GM18511 (cell line): Measurements from ENCODE around the gene CLDN10.
A peak's percentile ranks its signal among the peaks of the same experiment; 100 is the strongest.
"Not testable (repeated sequence)": the region's sequence is repeated elsewhere in the genome, so short reads cannot be mapped to it uniquely, and the experiment has no call there.

ENCODE experiments used
- ATAC-seq: cut with Tn5 transposase; IDR thresholded peaks from one replicate; pipeline ENCODE4 v1.9.1; 2021; ENCODE audit warnings: mild to moderate bottlenecking, moderate library complexity; ENCODE audit not compliant: unreplicated experiment

CLDN10 gene, protein sequence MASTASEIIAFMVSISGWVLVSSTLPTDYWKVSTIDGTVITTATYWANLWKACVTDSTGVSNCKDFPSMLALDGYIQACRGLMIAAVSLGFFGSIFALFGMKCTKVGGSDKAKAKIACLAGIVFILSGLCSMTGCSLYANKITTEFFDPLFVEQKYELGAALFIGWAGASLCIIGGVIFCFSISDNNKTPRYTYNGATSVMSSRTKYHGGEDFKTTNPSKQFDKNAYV

DNA sequence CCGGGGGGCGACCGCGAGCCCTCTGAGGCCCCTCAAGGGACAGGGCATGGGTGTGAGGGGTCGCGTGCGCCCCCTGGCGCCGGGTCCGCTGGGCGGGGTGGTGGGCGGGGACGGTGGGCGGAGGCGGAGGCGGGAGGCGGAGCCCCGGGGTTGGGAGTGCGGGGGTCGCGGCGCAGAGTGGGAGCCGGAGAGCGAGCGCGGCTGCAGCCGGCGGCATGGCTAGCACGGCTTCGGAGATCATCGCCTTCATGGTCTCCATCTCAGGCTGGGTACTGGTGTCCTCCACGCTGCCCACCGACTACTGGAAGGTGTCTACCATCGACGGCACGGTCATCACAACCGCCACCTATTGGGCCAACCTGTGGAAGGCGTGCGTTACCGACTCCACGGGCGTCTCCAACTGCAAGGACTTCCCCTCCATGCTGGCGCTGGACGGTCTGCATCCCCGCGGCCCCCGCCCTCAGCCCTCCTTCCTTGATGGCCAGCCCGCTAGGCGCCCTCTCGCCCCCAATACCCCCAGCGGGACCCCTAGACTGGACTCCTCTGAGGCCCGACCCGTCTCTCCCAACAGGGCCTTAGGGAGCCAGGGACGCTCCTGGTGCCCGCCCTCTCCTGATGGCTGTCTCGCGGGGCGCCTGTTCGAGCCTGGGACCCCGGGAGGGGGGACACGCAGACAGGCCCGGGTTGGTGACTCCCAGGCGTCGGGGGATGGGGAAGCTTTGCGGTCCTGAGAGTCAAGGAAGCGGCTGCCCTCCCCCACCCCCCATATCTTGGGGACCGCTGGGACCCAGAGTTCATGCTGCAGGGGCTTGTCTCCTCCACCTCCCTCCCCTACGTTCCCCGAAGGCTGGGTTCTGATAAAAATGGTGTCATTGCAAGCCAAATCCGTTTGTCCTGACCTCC is at the start of gene CLDN10:
TSS of gene CLDN10 (plus strand) at position 182 of the 903 bp plus-strand sequence. CDS start at position 216, 34 bp downstream.
- no peak for ATAC-seq

DNA sequence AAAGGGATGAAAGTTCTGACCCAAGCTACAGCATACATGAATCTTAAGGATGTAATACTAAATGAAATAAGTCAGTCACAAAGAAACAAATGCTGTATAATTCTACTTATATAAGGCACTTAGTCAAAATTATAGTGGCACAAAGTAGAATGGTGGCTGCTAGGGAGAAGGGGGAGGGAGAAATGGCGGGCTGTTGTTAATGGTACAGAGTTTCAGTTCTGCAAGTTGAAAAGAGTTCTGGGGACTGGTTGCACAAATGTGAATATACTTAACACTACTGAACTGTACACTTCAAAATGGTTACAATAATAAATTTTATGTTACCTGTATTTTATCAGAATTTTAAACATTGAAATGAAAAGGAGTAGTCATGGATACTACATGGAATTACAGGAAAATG is 48.9 kb upstream of the CLDN10 start:
- ATAC-seq: peak; percentile 78

DNA sequence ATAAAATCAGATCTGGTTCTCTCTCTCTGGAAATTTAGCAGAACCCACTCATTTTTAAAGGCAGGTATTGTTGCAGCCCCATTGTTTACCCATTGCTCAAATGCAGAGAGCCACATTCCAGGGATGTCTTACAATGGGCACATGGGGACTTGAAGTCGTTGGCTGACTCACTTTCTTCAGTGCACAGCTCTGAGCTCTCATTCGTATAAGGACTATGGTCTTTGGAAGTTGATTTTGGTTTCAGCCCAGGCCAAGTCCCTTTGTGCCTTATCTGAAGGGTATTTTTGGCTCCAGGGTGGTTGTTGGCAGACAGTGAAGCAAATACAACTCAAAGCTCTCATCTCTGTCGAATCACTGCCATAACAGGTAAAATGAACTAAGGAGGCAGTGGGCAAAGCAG is 47.3 kb upstream of the CLDN10 start:
- ATAC-seq: no peak

DNA sequence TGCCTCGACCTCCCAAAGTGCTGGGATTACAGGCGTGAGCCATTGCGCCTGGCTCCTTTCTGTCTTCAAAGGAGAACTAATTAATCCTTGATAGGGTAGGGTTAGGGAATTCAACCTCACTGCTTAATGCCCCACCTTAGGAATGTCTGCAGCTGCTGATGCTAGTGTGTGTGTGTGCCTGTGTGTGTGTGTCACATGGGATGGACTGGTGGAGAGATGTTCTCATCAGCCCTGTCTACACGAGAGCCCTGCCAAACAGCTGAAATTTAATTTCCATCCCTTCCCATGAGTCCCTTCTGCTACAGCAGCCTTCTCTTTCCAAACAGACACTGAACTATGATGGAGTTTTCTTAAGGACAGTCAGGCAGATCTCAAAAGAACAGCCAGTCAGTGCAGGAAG is 46.5 kb upstream of the CLDN10 start:
- no peak for ATAC-seq

DNA sequence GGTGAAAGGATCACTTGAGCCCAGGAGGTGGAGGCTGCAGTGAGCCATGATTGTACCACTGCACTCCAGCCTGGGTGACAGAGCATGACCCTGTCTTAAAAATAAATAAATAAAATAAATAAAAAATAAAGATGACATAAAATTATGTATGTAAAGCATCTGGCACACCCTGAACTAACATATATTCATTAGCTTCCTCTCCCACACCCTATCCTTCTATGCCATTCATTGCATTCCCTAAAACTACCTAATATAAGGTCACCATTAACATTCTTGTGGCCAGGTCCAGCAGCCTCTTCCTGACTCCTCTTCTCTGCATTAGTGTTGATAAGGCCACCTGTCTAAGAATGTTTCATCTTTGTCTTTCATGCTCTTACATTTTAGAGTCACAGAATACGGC is 44.5 kb upstream of the CLDN10 start:
- ATAC-seq: no peak

DNA sequence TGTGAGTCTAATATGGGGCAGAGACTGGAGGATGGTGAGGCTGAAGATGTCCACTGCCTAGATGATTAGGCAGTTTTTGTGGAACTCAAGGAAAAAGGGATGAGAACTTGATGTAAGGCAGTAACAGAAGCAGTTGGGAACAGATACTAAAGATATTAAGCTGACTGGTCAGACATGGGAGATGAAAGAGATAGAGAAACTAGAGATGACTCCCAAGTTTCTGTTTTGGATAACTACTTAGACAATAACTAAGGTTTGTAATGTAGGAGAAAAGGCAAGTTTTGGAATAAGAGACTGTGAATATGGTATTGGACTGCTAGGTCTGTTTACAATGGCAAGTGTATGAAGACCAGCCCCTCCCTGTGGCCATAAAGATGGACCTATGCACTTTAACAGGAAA is 43.5 kb upstream of the CLDN10 start:
- no peak for ATAC-seq

DNA sequence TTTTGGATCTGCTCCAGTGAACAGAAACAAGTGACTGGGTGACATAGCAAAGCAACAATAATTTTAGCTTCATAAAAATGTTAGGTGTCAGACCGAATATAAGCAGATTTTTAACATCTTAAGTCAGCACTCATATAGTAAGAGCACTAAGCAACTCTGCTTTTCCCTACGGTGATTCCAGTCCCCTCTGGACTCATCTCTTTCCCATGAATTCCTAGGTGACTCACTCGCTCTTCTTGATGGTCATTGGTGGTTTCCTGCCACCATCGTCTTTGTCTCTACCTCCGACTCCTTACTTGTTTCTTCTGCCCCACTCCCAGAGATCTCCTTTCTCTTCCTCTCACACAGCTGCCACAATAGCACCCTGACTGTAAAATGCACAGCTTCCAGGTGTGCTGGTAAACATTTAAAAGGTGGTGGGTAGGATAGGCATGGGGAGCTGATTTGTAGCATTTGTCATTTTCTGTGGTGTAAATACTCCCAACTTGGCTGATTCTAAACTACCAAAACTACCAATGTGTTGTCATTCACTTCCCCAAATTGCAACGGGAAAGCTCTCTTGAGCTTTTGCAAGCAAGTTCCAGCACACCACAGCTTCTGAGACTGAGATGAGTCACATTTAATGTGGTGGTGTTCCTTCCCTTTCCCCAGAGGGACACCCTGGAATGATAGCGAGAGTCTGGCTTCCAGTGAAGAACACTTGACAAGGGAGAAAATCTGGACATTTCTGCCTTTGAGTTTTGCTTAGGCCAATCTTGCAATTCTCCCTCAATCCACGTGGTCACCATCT is 42.8 kb upstream of the CLDN10 start:
- ATAC-seq: peak; percentile 43

DNA sequence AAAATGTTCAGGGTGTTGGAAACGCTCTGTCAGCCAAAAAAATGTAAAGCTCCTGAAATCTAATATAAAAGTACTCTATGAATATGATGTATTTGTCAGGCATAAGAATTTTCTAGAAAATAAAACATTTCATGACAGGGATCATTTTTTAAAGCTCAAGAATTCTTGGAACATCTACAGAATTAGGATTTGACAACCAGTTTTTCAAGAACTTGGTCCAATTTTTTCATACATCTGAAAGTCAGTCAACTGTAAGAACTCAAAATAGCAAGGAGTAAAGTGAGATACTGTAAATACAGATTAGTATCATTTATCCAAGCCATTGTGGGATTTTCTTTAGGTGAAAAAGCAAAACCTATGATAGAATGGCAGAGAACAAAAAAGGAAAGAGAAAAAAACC is 41.6 kb upstream of the CLDN10 start:
- no peak for ATAC-seq

DNA sequence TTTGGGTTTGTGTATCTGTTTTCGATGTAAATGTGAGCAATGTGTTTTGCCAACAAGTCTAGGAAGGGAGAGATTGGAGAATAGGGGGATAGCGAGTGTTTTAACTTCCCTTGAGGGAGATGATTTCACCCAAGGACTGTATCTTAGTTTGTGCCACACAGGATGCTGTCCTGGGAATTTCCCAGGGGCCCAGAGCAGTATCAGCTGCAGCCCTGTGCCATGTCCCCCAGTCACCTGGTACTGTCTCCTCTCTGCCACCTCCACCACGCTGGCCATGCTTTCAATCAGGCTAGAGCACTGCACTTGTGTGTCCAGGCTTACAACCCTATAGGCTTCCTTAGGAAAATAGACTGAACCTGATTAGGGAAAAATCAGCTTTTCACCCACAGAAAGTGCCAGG is 40.1 kb upstream of the CLDN10 start:
- no peak for ATAC-seq

DNA sequence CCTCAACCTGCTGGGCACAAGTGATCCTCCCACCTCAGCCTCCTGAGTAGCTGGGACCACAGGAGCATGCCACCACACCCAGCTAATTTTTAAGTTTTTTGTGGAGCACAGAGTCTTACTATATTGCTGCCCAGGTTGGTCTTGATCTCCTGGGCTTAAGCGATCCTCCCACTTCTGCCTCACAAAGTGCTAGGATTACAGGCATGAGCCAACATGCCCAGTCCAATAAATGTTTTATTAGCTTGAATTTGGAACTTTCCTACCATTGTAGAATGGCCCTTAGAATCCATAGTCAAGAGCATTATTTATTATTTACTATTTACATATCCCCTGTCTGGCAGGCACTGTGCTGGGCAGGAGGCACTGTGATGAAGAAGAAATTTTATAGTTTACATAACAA is 39.6 kb upstream of the CLDN10 start:
- no peak for ATAC-seq

DNA sequence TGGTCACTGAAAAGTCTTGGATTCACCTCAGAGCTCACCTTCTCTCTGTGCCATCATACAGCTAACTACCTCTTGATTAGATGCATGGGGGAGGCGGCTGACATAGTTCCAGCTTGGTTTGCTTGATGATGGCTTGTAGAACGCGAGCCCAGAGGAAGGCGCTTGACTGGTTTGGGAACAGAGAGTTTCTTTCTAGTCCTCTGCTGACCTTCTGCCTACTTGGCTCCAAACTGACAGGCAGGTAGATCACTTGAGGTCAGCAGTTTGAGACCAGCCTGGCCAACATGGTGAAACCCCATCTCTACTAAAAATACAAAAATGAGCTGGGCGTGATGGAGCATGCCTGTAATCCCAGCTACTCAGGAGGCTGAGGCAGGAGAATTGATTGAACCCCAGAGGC is 36.9 kb upstream of the CLDN10 start:
- not testable (repeated sequence) for ATAC-seq

DNA sequence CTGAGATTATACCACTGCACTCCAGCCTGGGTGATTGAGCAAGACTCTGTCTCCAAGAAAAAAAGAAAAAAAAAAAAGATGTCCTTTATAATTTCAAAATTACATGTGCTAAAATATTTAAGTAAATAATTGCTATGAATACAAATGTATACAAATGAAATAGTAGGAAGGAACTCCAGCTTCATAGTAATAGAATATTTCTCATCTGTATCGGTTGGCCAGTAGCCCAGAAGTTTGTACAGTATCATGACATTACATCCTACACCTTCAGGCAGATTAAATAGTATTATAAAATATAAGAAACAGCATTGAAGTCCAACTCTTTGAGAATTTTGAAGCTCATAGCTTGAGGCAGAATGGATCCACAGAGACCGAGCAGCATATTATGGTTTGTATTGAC is 36.5 kb upstream of the CLDN10 start:
- no peak for ATAC-seq

DNA sequence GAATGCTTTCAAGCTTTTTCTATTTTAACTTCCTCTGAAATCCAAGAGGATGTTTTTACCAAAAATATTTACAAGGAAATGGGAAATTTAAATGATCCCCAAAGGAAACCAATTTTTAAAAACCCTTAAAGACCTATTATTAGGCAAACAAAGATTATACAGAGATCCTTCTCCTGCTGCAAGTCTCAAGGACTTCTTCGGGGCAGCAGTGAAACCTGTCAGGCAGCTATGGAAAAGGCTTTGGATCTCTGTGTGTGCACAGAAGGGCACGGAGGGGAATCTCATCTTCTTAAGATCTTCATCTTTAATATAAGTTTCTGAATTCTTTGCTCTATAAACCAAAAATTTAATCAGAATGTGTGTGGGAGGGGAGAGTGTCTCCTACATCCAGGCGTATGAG is 36.0 kb upstream of the CLDN10 start:
- ATAC-seq: no peak

DNA sequence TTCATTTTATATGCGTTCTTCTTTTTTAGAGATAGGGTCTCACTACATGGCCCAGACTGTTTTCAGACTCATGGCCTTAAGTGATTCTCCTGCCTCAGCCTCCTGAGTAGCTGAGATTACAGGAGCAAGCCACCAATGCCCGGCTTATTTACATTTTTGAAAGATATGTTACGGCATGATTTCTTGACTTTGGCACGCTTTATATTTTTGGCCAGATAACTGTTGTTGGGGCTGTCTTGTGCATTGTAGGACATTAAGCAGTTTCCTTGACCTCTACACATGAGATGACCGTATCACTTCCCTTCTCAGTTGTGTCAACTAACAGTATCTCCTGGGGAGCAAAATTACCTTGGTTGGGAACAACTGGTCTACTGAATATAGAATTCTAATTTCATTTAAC is 28.9 kb upstream of the CLDN10 start:
- ATAC-seq: no peak

DNA sequence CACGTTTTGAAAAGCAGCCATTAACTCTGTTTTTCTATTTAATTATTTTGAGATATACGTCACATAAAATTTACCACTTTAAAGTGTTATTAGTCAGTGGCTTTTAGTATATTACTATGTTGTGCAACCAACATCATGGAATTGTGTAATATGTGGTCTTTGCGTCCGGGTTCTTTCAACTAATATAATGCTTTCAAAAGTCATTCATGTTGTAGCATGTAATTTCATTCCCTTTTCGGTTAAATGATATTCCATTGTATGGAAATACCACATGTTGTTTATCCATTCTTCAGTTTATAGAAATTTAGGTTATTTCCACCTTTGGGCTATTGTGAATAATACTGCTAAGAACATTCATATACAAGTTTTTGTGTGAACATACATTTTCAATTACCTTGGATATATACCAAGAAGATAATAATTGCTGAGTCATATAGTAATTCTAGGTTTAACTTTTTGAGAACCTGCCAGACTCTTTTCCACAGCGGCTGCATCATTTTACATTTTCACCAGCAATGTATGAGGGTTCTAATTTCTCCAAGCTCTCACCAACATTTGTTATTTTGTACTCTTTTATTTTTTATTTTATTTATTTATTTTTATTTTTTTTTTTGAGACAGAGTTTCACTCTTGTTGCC is 28.1 kb upstream of the CLDN10 start:
- ATAC-seq: no peak

DNA sequence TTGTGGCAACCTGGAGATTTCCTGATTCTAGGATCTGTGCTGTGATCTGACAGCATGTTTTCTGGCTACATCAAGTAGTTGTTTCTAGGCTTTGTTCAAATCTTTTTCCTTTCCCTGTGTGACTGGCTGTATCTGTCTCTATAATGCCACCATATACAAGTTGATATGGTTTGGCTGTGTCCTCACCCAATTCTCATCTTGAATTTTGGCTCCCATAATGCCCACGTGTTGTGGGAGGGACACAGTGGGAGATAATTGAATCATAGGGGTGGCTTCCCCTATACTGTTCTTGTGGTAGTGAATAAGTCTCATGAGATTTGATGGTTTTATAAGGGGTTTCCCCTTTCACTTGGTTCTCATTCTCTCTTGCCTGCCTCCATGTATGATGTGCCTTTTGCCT is 24.6 kb upstream of the CLDN10 start:
- no peak for ATAC-seq

DNA sequence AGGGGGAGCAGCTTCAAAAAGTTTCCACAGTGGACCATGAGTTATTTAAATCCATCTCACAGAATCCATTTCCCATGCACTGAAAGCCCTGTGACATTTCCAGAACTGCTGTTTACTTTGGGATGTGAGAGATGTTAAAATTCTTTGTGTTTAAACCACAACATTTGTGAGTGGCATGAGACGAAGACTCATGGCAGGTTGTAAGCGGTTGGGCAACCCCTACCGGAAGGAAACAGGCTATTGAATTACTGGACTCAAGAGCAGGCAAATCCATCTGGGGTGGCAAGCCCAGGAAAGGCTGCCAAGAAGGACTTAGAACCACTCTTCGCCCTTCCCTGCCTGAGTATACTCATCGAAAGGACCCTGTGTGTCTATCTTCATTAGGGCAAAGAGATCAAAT is 22.3 kb upstream of the CLDN10 start:
- no peak for ATAC-seq

DNA sequence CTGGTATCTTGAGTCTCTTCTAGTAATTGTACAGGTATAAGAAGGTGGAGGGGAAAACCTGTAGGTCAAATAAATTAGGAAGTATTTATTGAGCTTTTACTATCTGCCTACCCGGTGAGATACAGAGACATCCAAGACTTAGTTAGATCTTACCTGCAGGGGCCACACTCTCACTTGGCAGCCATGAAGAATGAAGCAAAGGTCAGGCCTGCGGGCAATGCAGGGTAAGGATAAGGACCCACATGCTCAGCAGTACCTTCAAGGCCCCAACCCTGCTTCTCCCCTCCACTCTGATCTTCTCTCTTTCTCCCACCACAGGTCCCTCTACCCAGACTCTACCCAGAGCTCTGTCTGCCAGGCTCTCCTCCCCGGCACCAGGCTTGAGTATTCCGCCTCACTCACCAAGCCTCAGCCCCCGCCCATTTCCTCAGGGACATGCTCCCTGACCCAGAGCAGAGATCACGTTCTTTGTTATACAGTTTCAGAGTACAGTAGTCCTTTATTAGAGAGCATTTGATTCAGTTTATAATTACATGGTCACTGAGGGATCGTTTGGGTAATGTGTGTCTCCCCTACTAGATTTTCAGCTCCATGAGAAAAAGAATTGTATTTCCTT is 18.9 kb upstream of the CLDN10 start:
- no peak for ATAC-seq

DNA sequence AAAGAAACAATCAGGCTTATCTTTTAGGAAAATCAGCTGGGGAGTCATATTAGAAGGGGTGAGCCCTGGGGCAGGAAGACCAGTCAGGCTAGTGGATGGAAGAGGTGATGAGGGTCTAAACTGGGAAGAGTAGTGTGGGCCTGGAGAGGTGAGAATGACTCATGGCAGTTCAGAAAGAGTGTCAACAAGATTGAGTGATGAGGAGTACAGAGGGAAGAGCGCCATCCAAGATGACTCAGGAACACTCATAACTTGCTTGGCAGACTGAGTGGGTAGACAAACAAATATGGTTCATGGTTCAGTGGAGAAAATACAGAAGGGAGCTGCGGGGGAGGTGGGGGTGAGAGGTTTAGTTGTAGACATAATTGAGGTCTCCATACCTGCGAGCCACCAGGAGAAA is 17.3 kb upstream of the CLDN10 start:
- peak; percentile 46 for ATAC-seq

DNA sequence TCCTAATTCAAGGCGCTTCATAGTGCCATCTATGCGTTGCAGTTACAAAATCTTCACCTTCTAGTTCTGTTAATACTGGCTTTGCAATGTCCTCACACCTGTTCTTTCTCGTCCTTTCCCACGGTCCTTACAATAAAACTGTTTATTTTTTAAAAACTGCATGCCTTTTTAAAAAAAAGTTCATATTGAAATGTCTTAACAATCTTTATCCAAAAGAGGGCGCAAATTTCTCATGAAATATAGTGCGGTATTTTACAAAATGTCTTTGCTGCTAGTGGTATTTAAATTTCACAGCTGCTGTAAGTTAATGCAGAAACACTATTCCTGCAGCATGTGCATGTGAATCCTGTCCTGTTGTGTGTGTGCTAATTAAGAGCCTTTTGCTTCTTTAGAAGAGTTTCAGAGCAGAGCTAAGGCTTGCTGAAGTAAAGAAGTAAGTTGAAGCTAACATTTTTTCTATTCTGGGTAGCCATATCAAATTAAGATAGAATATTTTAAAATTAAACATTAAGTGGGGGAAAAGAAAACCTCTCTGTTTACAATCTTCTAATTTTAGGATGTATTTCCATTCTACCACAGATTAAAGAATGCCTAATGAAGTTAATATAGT is 15.8 kb upstream of the CLDN10 start:
- ATAC-seq: peak; percentile 41
